Prostate gland (tissue), 2 donors: ENCODE measurements around the gene AMDHD2.

ENCODE experiments used
- CTCF ChIP-seq, 4 experiments: fragments of 200-600 bp in 2 of 4; fragments of 450-650 bp in 2 of 4; sonication (generic) in 2 of 4; IDR thresholded peaks; 1 replicate in 3 of 4; 2 replicates in 1 of 4; pipeline ENCODE4 v1.5.1; 2016 to 2019; ENCODE audit warnings: antibody characterized with exemption in 4 of 4, mild to moderate bottlenecking in 2 of 4, moderate library complexity in 2 of 4
- POLR2A ChIP-seq: fragments of 450-650 bp; IDR thresholded peaks from one replicate; pipeline ENCODE4 v1.6.1; 2016; ENCODE audit warnings: antibody characterized with exemption, mild to moderate bottlenecking
- POLR2AphosphoS5 ChIP-seq: sonication (generic); formaldehyde crosslinking; IDR thresholded peaks from one replicate; pipeline ENCODE4 v1.6.1; 2017; ENCODE audit warnings: antibody characterized with exemption

GRCh38 chr16:2500430-2500917, 19.7 kb upstream of the AMDHD2 start:
- no peak for TF ChIP-seq POLR2AphosphoS5
- TF ChIP-seq CTCF (IDR thresholded peaks at IDR 0.05): no peak
- no peak for TF ChIP-seq POLR2A
